Upper lobe of left lung (tissue), 4 donors: Measurements from ENCODE around the gene ASIC1.

ENCODE experiments used
- POLR2A ChIP-seq, 4 donors: fragments of 450-650 bp; IDR thresholded peaks; one replicate each; pipeline ENCODE4 v1.5.1; 2016 to 2017; ENCODE audit warnings: antibody characterized with exemption in 4 of 4, mild to moderate bottlenecking in 2 of 4
- POLR2AphosphoS5 ChIP-seq, 2 donors: sonication (generic); formaldehyde crosslinking; IDR thresholded peaks; one replicate each; pipeline ENCODE4 v1.5.1; 2017; ENCODE audit warnings: antibody characterized with exemption in 2 of 2
- TF ChIP-seq, protein P1 (sequence below), 6 experiments: fragments of 450-650 bp in 4 of 6; fragments of 200-600 bp in 2 of 6; sonication (generic) in 2 of 6; IDR thresholded peaks; one replicate each; pipeline ENCODE4 v1.5.1; 2016 to 2019; ENCODE audit warnings: antibody characterized with exemption in 6 of 6

GRCh38 chr12:50101663-50102062, 44.3 kb downstream of the ASIC1 start:
- TF ChIP-seq, protein P1, sequence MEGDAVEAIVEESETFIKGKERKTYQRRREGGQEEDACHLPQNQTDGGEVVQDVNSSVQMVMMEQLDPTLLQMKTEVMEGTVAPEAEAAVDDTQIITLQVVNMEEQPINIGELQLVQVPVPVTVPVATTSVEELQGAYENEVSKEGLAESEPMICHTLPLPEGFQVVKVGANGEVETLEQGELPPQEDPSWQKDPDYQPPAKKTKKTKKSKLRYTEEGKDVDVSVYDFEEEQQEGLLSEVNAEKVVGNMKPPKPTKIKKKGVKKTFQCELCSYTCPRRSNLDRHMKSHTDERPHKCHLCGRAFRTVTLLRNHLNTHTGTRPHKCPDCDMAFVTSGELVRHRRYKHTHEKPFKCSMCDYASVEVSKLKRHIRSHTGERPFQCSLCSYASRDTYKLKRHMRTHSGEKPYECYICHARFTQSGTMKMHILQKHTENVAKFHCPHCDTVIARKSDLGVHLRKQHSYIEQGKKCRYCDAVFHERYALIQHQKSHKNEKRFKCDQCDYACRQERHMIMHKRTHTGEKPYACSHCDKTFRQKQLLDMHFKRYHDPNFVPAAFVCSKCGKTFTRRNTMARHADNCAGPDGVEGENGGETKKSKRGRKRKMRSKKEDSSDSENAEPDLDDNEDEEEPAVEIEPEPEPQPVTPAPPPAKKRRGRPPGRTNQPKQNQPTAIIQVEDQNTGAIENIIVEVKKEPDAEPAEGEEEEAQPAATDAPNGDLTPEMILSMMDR (IDR thresholded peaks at IDR 0.05), result peak in 2 of 6 experiments; percentile 28 to 50
- no peak for TF ChIP-seq POLR2A (IDR thresholded peaks at IDR 0.05)
- TF ChIP-seq POLR2AphosphoS5 (IDR thresholded peaks at IDR 0.05), result no peak
